ENCODE measurements around the gene DPH3.
A peak's percentile ranks its signal among the peaks of the same experiment; 100 is the strongest.

DPH3 gene

DNA sequence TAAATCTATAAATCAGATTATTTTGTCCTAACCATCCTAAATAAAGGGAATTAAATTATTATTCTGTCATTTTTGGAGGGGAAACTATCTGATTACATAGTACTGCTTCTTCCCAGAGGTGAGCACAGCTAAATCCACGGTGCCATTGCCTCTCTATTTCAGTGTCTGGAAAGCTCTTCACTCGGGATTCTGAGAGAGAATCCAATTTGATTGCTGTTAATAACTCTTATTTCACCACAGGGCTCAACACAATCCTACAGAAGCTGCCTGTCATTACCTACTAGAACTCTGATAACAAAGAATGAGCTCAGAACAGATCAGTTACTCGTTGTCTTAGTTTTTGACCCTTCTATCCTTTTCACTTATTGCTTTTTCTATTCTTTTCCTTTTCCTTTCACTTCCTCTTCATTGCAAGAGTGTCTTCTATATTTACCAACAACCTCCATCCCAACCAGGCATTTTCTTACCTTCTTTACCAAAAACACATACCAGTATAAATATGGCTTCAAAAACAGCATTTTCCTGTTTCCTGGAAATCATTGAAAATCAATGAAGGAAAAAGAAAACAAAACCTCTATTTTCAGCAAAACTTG is 30.7 kb upstream of the DPH3 start:
- DNase-seq: no peak

GRCh38 chr3:16294844-16295243 is 30.1 kb upstream of the DPH3 start:
- no peak for DNase-seq

DNA sequence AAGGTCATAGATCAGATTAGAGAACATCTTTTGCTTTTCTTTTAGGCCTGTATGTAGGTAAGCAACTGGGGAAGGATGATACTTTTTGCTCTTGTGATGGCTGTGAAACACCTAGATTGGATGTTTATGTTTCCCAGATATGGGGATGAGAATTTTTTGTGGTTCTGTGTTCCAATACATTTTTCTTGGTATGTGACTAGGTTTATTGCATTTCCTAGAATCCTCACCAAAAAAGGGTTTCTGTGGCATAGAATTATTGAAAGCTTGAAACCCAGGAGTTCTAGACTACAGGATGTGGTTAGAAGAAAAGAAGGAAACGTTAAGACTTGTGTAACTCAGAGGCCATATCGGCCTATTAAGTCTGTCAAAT is 26.1 kb upstream of the DPH3 start:
- no peak for DNase-seq

DNA sequence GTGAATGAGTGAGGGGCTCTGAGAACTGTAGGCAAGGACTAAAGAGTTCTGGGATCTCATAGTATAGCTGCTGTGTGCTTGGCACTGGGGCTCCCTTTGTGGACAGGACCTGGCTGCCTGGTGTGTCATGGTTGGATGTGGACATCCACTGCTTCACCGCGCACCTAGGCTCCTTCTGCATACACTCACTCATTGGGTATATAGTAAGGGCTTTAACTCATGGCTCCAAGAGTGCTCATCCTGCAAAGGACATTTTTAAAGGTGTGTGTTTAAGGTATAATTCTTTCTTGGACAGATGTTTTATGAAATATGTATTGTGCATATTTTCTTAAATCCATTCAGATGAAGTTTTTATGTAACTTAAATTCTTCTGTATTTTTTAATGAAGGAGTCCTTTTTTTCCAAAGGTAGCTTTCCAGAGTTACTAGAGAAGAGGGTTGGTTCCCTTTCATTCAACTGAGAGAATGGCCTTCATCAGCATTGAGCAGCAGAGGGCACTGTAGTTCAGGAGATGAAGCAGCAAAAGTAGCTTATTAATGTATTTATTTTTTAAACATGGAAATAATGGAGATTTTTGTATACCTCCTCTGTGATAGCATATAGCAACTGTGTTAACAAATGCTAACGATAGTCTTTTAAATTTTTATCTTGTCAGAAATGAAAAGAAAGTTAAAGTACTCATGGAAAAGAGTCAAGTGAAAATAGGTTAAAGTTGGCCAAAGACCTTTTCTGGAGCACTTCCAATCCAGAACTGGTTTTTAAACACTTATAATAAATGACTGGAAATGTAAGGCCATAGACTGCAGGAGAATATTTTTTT is 25.5 kb upstream of the DPH3 start:
- DNase-seq: peak; percentile 18

- DNase-seq: no peak
Observed at GRCh38 chr3:16289144-16289889, 24.6 kb upstream of the DPH3 start.

DNA sequence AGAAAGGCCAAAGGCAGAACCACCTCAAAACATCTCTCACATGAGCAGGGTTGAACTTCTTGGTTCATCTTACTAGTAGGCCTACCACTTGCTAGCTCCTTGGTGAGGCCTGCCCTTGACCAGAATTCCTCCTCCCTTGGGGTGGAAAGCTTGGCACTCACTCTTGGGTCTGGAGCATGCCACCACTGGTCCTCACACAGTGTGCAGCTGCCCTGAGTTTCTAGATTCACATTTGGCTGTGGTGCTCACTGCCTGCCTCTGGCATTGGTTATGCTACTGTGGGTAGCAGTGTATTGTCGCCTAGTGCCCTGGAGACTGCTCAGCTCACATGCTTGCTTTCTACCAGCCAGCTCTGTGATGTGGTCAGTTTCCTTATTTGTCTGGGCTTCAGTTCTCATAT is 23.9 kb upstream of the DPH3 start:
- no peak for DNase-seq

GRCh38 chr3:16286751-16287543 is 22.2 kb upstream of the DPH3 start:
- DNase-seq: no peak

DNA sequence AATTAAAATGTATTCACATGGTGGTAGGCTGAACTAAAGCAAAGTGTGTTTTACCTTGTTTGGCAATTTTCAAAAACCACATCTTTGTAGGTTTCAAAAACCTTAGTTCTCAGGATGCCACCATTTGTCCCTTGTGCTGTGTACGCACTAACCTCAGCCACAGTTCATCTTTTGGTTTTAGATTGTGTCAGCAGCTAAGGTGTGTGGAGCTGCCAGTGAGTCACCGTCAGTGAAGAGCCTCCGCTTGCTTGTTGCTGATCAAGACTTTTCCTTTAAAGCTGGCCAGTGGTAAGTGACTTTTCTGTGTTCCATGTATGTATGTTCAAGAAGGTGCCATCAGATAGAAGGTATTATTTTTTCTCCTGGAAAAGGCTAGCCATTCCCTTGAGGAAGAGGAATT is 21.4 kb upstream of the DPH3 start:
- DNase-seq: no peak

- DNase-seq: no peak
Observed at GRCh38 chr3:16284633-16285032, 19.9 kb upstream of the DPH3 start.

DNA sequence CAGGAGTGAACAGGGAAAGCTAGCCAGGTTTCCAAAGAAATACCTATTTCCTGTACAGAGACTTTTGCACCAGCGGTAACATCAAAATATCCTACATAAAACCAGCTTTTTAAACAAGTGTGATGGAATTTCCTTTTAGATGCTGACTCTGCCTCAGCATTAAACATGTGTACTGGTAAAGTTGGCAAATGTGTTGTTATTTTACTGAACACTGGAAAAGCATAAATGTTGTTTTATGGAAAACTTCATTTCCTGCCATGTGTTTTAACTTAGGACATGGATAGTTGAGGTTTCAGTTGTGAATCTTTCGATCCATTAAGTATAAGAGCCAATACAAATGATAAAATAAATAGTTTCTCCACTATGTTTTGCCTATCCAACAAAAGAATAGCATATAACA is 15.9 kb upstream of the DPH3 start:
- DNase-seq: no peak

GRCh38 chr3:16279010-16279801 is 14.5 kb upstream of the DPH3 start:
- no peak for DNase-seq

- DNase-seq: no peak
Observed at GRCh38 chr3:16277471-16277870, 12.7 kb upstream of the DPH3 start.

GRCh38 chr3:16273867-16274266 is 9.1 kb upstream of the DPH3 start:
- DNase-seq: no peak

DNA sequence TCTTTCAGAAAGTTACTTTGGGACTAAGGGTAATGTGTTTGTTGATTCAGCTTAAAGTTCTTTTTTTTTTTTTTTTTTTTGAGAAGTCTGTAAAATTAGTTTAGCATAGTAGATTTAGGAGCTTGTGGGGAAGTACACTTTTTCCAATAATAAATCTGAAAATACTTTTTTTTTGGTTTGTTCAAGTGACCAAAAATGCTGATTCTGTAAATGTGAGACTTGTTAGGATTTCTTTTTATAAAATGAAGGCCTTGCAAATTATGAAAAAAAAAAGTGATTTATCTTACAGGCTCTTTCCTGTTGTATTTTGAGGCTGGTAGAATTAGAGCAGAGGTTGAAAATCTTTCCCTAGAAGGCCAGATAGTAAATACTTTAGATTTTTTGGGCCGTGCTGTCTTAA is 7.8 kb upstream of the DPH3 start:
- no peak for DNase-seq

- no peak for DNase-seq
Observed at GRCh38 chr3:16270855-16271254, 6.1 kb upstream of the DPH3 start.

DNA sequence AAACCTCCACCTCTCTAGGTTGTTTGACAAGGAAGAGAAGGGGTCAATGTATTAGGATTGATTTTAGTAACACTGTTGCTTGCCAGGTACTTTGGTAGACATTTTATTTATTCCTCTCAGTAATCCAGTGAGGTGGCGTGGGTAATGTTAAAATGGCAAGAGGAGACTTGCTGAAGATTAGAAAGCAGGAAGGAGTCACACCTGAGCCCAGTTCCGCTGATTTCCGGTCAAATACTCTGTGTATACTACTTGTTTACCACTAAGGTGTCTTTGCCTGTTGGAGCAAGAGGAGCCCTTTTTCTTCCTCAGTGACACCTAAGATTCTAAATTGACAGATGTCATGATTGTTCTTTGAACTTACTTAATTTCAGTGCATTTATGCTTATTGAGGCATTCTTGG is 2.0 kb upstream of the DPH3 start:
- no peak for DNase-seq

GRCh38 chr3:16265455-16265786 is 678 bp upstream of the DPH3 start:
- no peak for DNase-seq

DNA sequence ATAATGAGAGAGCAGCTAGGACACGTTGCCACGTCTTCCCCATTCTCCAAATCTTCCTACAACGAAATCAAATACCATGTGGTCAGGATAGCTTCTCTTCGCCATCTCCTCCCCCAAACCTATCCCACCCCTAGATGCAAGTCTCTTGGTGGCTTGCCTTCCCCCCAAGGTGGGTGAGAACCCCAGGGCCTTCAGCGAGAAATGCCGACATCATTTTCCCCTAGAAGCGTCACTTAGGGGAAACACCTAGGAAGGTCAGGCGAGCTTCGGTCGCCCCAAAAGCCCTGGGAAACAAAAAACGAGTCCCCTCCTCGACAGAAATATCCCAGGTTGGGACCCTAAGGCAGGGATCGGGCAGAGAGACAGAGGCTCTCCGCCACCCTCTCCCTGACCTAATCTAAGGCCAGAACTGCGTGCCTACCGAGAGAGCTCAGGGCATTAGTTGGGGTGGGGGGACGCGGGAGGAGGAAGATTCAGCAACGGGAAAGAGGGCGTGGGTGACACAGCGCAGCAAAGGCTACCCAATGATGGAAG is 502 bp downstream of the DPH3 start:
- DNase-seq: no peak

DNA sequence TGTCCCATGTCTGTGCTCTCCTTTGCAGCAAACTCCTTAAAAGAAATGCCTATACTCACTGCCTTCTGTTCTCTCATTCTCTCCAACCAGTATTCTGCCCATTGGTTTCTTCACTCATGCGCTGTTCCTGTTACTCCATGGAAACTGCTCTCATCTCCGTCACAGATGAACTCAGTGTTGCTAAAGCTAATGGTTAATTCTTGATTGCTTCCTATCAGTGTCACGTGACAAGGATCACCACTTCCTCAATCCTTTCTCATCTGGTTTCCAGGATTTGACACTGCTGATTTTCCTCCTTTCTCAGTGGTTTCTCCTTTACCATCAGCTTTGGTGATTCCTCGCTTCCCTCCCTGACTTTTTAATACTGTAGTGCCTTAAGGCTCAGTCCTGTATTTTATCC is 2.6 kb downstream of the DPH3 start:
- no peak for DNase-seq

GRCh38 chr3:16260046-16260445 is 4.7 kb downstream of the DPH3 start:
- DNase-seq: no peak

- DNase-seq: no peak
Observed at GRCh38 chr3:16258866-16259265, 5.9 kb downstream of the DPH3 start.

- no peak for DNase-seq
Observed at GRCh38 chr3:16258177-16258576, 6.6 kb downstream of the DPH3 start.
